Liver (tissue), 3 donors: Measurements from ENCODE around the gene PGPEP1.

Source experiments
- ATF3 ChIP-seq: IDR thresholded peaks from 2 replicates; pipeline ENCODE4 v1.6.1; 2016; ENCODE audit warnings: antibody characterized with exemption
- CTCF ChIP-seq: fragments of 150-350 bp; IDR thresholded peaks from 2 replicates; pipeline ENCODE4 v1.5.1; 2017; ENCODE audit warnings: improper control_type of control experiment, low read depth, low read length; ENCODE audit not compliant: missing input control
- MAX ChIP-seq: IDR thresholded peaks from 2 replicates; pipeline ENCODE4 v1.6.1; 2016; ENCODE audit warnings: antibody characterized with exemption
- RAD21 ChIP-seq, 2 donors: IDR thresholded peaks; 2 replicates each; pipeline ENCODE4 v1.6.1; 2016; ENCODE audit warnings: antibody characterized with exemption in 2 of 2, mild to moderate bottlenecking in 2 of 2
- SP1 ChIP-seq: IDR thresholded peaks from 2 replicates; pipeline ENCODE4 v1.6.1; 2018; ENCODE audit warnings: antibody characterized with exemption, mild to moderate bottlenecking
- donor health status: healthy.
- donor health status: healthy.

GRCh38 chr19:18418029-18418482 is 77.7 kb downstream of the PGPEP1 start:
- TF ChIP-seq CTCF: no peak
- no peak for TF ChIP-seq SP1
- TF ChIP-seq RAD21 (IDR thresholded peaks at IDR 0.05): no peak
- no peak for TF ChIP-seq MAX
- no peak for TF ChIP-seq ATF3
